HepG2 (cell line): ENCODE results near the gene FGD6. TPM values are rescaled to one million over a fixed set of nuclear protein-coding genes. Genes with fewer than 3 reads are reported as not detected.

ENCODE experiments used
- ATAC-seq: fragments of 200-7000 bp; cut with Tn5 transposase; 3 replicates; pipeline ENCODE4 v1.9.1; 2020; ENCODE audit warnings: mild to moderate bottlenecking, moderate library complexity
- BruUV-seq: library from RNA; stranded (reverse); fragments of 400-500 nt; replicated peaks from 2 replicates; lab custom pipeline; 2021; lab: Mats Ljungman, UMichigan
- CTCF ChIA-PET: fragments of 300-600 bp; formaldehyde crosslinking; extraction: SDS; loops from one replicate; lab custom pipeline; 2021; ENCODE audit warnings: low total read pairs, inconsistent platforms, low intra/inter-chr PET ratio; lab: Yijun Ruan, JAX
- POLR2A ChIA-PET: fragments of 350-600 bp; sonication (Branson Sonifier 250); formaldehyde crosslinking; loops from one replicate; lab custom pipeline; 2020; ENCODE audit warnings: antibody characterized with exemption, inconsistent platforms; lab: Yijun Ruan, JAX
- DNase-seq: peaks from one replicate; pipeline ENCODE4 v3.0.0-alpha.2; 2015; ENCODE audit warnings: low spot score
- FAIRE-seq: peaks from 3 replicates; lab custom pipeline; 2011; peaks lifted over from hg19 to GRCh38; lab: Jason Lieb, UNC
- H2AFZ ChIP-seq: one replicate; pipeline ENCODE4 v1.6.1; 2011; ENCODE audit warnings: low read length, inconsistent platforms
- H3K27ac ChIP-seq: fragments of 300-600 bp; 3 replicates; pipeline ENCODE4 v1.8.0; 2011; ENCODE audit warnings: mixed run types, mild to moderate bottlenecking, mixed read lengths, low read length, inconsistent platforms; ENCODE audit not compliant: insufficient read depth; ENCODE audit errors: extremely low read length
- H3K27me3 ChIP-seq, 2 experiments: fragments of 200-600 bp in 1 of 2; 2 replicates in 1 of 2; 3 replicates in 1 of 2; pipeline versions ENCODE4 v1.6.0 to v1.8.0; 2011; ENCODE audit warnings: low read length in 2 of 2, mild to moderate bottlenecking in 2 of 2, moderate library complexity in 2 of 2, inconsistent platforms in 1 of 2; ENCODE audit not compliant: insufficient read depth in 2 of 2, control insufficient read depth in 1 of 2
- H3K36me3 ChIP-seq, 2 experiments: fragments of 200-600 bp in 1 of 2; replicated peaks in 1 of 2; 2 replicates in 1 of 2; 3 replicates in 1 of 2; pipeline versions ENCODE4 v1.5.1 to v1.8.0; 2011; ENCODE audit warnings: low read length in 2 of 2, inconsistent platforms in 1 of 2; ENCODE audit not compliant: insufficient read depth in 2 of 2, control insufficient read depth in 1 of 2
- H3K4me1 ChIP-seq: 2 replicates; pipeline ENCODE4 v1.5.1; 2012; ENCODE audit warnings: low read length, inconsistent platforms; ENCODE audit not compliant: insufficient read depth
- H3K4me2 ChIP-seq: 2 replicates; pipeline ENCODE4 v1.6.0; 2011; ENCODE audit warnings: low read depth, low read length, inconsistent platforms
- H3K4me3 ChIP-seq, 3 experiments: fragments of 200-600 bp in 1 of 3; sonication (generic), shearing (Covaris generic) in 1 of 3; replicated peaks in 1 of 3; 2 replicates each; pipeline ENCODE4 v1.5.1; 2011 to 2016; ENCODE audit warnings: low read length in 3 of 3, inconsistent platforms in 2 of 3, low read depth in 2 of 3, mild to moderate bottlenecking in 2 of 3, control low read depth in 1 of 3, mixed read lengths in 1 of 3; ENCODE audit not compliant: insufficient read depth in 1 of 3
- H3K79me2 ChIP-seq: one replicate; pipeline ENCODE4 v1.6.1; 2011; ENCODE audit warnings: low read length, inconsistent platforms; ENCODE audit not compliant: insufficient read depth
- H3K9ac ChIP-seq: 2 replicates; pipeline ENCODE4 v1.6.0; 2011; ENCODE audit warnings: mild to moderate bottlenecking, low read depth, low read length, inconsistent platforms; ENCODE audit not compliant: insufficient read depth
- H3K9me3 ChIP-seq: 2 replicates; pipeline ENCODE4 v1.5.1; 2012; ENCODE audit warnings: mild to moderate bottlenecking, low read length
- H4K20me1 ChIP-seq: 2 replicates; pipeline ENCODE4 v1.6.0; 2011; ENCODE audit warnings: inconsistent platforms, mild to moderate bottlenecking, low read length, moderate library complexity; ENCODE audit not compliant: insufficient read depth
- BATF2 ChIP-seq: sonication (generic); formaldehyde crosslinking; IDR thresholded peaks from 2 replicates; pipeline ENCODE4 v1.8.0; 2022; ENCODE audit warnings: mild to moderate bottlenecking, missing genetic modification reagents, moderate library complexity
- BCLAF1 ChIP-seq: fragments of 450-650 bp; IDR thresholded peaks from 2 replicates; pipeline ENCODE4 v1.6.1; 2017; ENCODE audit warnings: mild to moderate bottlenecking
- CREBL2 ChIP-seq: sonication (generic); formaldehyde crosslinking; IDR thresholded peaks from 2 replicates; pipeline ENCODE4 v1.8.1; 2023; ENCODE audit warnings: missing genetic modification reagents, mild to moderate bottlenecking, borderline replicate concordance
- KDM3A ChIP-seq: IDR thresholded peaks from 2 replicates; pipeline ENCODE4 v1.6.1; 2018; ENCODE audit warnings: low read depth, missing compliant biosample characterization
- MAFK ChIP-seq, 2 experiments: IDR thresholded peaks in 1 of 2; conservative IDR thresholded peaks in 1 of 2; 2 replicates each; pipeline ENCODE4 v1.6.1; 2011; ENCODE audit warnings: improper control_type of control experiment in 2 of 2, low read length in 2 of 2
- PREB ChIP-seq: sonication (generic); formaldehyde crosslinking; IDR thresholded peaks from 2 replicates; pipeline ENCODE4 v1.4.0; 2020; ENCODE audit warnings: missing genetic modification reagents
- RFX1 ChIP-seq: fragments of 450-650 bp; IDR thresholded peaks from 2 replicates; pipeline ENCODE4 v1.6.1; 2017
- SMAD3 ChIP-seq: sonication (generic); formaldehyde crosslinking; IDR thresholded peaks from 2 replicates; pipeline ENCODE4 v1.4.0; 2020; ENCODE audit warnings: missing genetic modification reagents
- SPEN ChIP-seq: sonication (generic); formaldehyde crosslinking; IDR thresholded peaks from 2 replicates; pipeline ENCODE4 v1.5.1; 2020; ENCODE audit warnings: low read depth, mild to moderate bottlenecking, missing genetic modification reagents
- TOE1 ChIP-seq: sonication (generic); formaldehyde crosslinking; IDR thresholded peaks from 2 replicates; pipeline ENCODE4 v1.4.0; 2020; ENCODE audit warnings: mild to moderate bottlenecking, missing genetic modification reagents
- ZBTB43 ChIP-seq: sonication (generic); formaldehyde crosslinking; conservative IDR thresholded peaks from 2 replicates; pipeline ENCODE4 v1.4.0; 2020; ENCODE audit warnings: missing genetic modification reagents
- ZFP90 ChIP-seq: sonication (generic); formaldehyde crosslinking; IDR thresholded peaks from 2 replicates; pipeline ENCODE4 v1.8.0; 2022; ENCODE audit warnings: missing genetic modification reagents, mild to moderate bottlenecking, inconsistent platforms, borderline replicate concordance
- ZNF274 ChIP-seq: sonication (generic); formaldehyde crosslinking; IDR thresholded peaks from 2 replicates; pipeline ENCODE4 v1.5.1; 2020; ENCODE audit warnings: mild to moderate bottlenecking, missing genetic modification reagents
- ZNF44 ChIP-seq: sonication (generic); formaldehyde crosslinking; IDR thresholded peaks from 2 replicates; pipeline ENCODE4 v1.5.1; 2020; ENCODE audit warnings: mild to moderate bottlenecking, missing genetic modification reagents
- ZNF543 ChIP-seq: sonication (generic); formaldehyde crosslinking; IDR thresholded peaks from 2 replicates; pipeline ENCODE4 v1.4.0; 2020; ENCODE audit warnings: mild to moderate bottlenecking, missing genetic modification reagents
- ZNF768 ChIP-seq: sonication (generic); formaldehyde crosslinking; IDR thresholded peaks from 2 replicates; pipeline ENCODE4 v1.4.0; 2020; ENCODE audit warnings: missing genetic modification reagents
- ZNF780A ChIP-seq: sonication (generic); formaldehyde crosslinking; IDR thresholded peaks from 2 replicates; pipeline ENCODE4 v1.8.0; 2022; ENCODE audit warnings: mild to moderate bottlenecking, missing genetic modification reagents, moderate library complexity
- ZNF781 ChIP-seq: sonication (generic); formaldehyde crosslinking; IDR thresholded peaks from 2 replicates; pipeline ENCODE4 v1.5.1; 2020; ENCODE audit warnings: borderline replicate concordance, mild to moderate bottlenecking, missing genetic modification reagents; ENCODE audit errors: not compliant biosample characterization
- ZNF839 ChIP-seq: sonication (generic); formaldehyde crosslinking; IDR thresholded peaks from 2 replicates; pipeline ENCODE4 v1.4.0; 2020; ENCODE audit warnings: missing genetic modification reagents, mild to moderate bottlenecking, borderline replicate concordance
- WGBS: methylation state at CpG from one replicate; pipeline ENCODE4 v1.1.6; 2017; ENCODE audit warnings: low lambda C conversion rate; 5-methylcytosine and 5-hydroxymethylcytosine counted together
- in situ Hi-C: cut with HindIII; loops from 2 replicates; pipeline ENCODE4 v1.10.0; 2017; ENCODE audit warnings: low pct_unique_long_range_greater_than_20kb; ENCODE audit not compliant: extremely low pct_ligation_motif_present
- intact Hi-C: fragments of 100-400 bp; cut with micrococcal nuclease; formaldehyde crosslinking; loops from one replicate; pipeline ENCODE4 v1.10.0; 2022; ENCODE audit not compliant: unreplicated experiment
- polyA plus RNA-seq, 8 experiments: library from polyadenylated mRNA; depleted of rRNA in 3 of 8; stranded (reverse) in 7 of 8; unstranded in 1 of 8; fragments of >200 nt; fragmentation: Illumina TruSeq in 4 of 8; extraction: Trizol in 4 of 8; gene quantifications; 2 replicates each; pipeline versions ENCODE4 v1.2.1 to v1.2.3, GENCODE V29; 2011 to 2016; ENCODE audit warnings: low read depth in 4 of 8, missing spikeins in 1 of 8, mixed read lengths in 1 of 8; ENCODE audit not compliant: insufficient read depth in 1 of 8
- total RNA-seq, 5 experiments: library from RNA; depleted of rRNA; stranded (reverse); fragments of >200 nt; fragmentation: Illumina TruSeq; extraction: Trizol; gene quantifications; 2 replicates each; pipeline ENCODE4 v1.2.3, GENCODE V29; 2016; ENCODE audit warnings: low read depth in 1 of 5

FGD6 gene
- total and polyA plus RNA-seq, 2 of the 13 experiments (the other 11 are each of a cell fraction or from before 2014, with no cell fraction given) = 2.2 to 4.3 TPM

- in situ Hi-C loops (loop anchor here (25.0 kb wide), 1 partner anchor 432 kb away; no protein-coding TSS in a partner anchor), intact Hi-C loops (no loop called here)
- Histone ChIP-seq H3K79me2 (no peaks in the 10 kb centered on the region), H3K4me3 (no peak overlapping the region), H4K20me1 (no peaks in the 10 kb centered on the region), H3K36me3 (peaks cover 0 to 9% of the 10 kb centered on the region in 2 experiments; a peak in 3 of 5 replicates), H3K4me2 (no peak overlapping the region), H3K27ac (no peak overlapping the region), H3K9ac (no peak overlapping the region), H3K27me3 (no peaks in the 10 kb centered on the region), H3K4me1 (no peaks in the 10 kb centered on the region), H2AFZ (no peak overlapping the region), H3K9me3 (no peaks in the 10 kb centered on the region)
- no peak for DNase-seq
- 100% methylated on average over 2 of the region's 2 CpGs for WGBS
- ATAC-seq = no peak
- TF ChIP-seq ZNF44 (CRISPR knock-in tag) (no peak), ZNF543 (CRISPR knock-in tag) (no peak), PREB (no peak), SMAD3 (CRISPR knock-in tag) (no peak), ZFP90 (CRISPR knock-in tag) (no peak), RFX1 (no peak), ZNF839 (CRISPR knock-in tag) (no peak), ZNF781 (CRISPR knock-in tag) (no peak), TOE1 (no peak), KDM3A (CRISPR knock-in tag) (no peak), ZBTB43 (CRISPR knock-in tag) (no peak), BCLAF1 (no peak), SPEN (CRISPR knock-in tag) (no peak), ZNF274 (no peak), ZNF780A (CRISPR knock-in tag) (no peak), BATF2 (CRISPR knock-in tag) (no peak), ZNF768 (no peak), CREBL2 (no peak), MAFK (conservative IDR thresholded peaks at IDR 0.05 in 1 of 2, IDR thresholded peaks at IDR 0.05 in 1 of 2; ENCODE audit: low read length in 2 of 2) (no peak)
- no peak for FAIRE-seq
- BruUV-seq = no TSS peak
- ChIA-PET CTCF (no interaction called here), POLR2A (no interaction called here)
These were observed 112.3 kb downstream of the FGD6 start for GRCh38 chr12:95104919-95105452.
